Kidney (tissue), 14 donors: ENCODE data around the gene SCMH1. TPM values are rescaled to one million over a fixed set of nuclear protein-coding genes. Genes with fewer than 3 reads are reported as not detected.
"Not testable (repeated sequence)": the region's sequence is repeated elsewhere in the genome, so short reads cannot be mapped to it uniquely, and the experiment has no call there.

Experiments used
- DNase-seq, 5 donors: peaks; one replicate each; pipeline ENCODE4 v3.0.0-alpha.2; 2013 to 2020
- FAIRE-seq: peaks from 2 replicates; lab custom pipeline; 2012; peaks lifted over from hg19 to GRCh38; lab: Jason Lieb, UNC
- H3K27ac ChIP-seq, 2 donors: one replicate each; pipeline ENCODE4 v1.7.0; 2013; ENCODE audit warnings: low read depth in 2 of 2, low read length in 2 of 2, inconsistent platforms in 1 of 2
- H3K27me3 ChIP-seq: one replicate; pipeline ENCODE4 v1.7.1; 2013; ENCODE audit warnings: low read length, inconsistent platforms; ENCODE audit not compliant: control insufficient read depth, insufficient read depth
- H3K36me3 ChIP-seq, 3 donors: one replicate each; pipeline versions ENCODE4 v1.7.0 to v1.7.1; 2013; ENCODE audit warnings: low read length in 3 of 3, control low read depth in 1 of 3, inconsistent platforms in 1 of 3; ENCODE audit not compliant: insufficient read depth in 3 of 3, control insufficient read depth in 2 of 3
- H3K4me1 ChIP-seq, 3 donors: one replicate each; pipeline versions ENCODE4 v1.7.0 to v1.7.1; 2013; ENCODE audit warnings: low read length in 3 of 3, inconsistent platforms in 1 of 3, low read depth in 1 of 3; ENCODE audit not compliant: control insufficient read depth in 2 of 3, insufficient read depth in 2 of 3
- H3K4me3 ChIP-seq, 3 donors: one replicate each; pipeline versions ENCODE4 v1.7.0 to v1.8.1; 2013; ENCODE audit warnings: low read length in 3 of 3, control low read depth in 1 of 3, inconsistent platforms in 1 of 3
- H3K9ac ChIP-seq, 3 donors: one replicate each; pipeline versions ENCODE4 v1.7.0 to v1.7.1; 2013; ENCODE audit warnings: low read length in 3 of 3, control low read depth in 1 of 3, inconsistent platforms in 1 of 3
- H3K9me3 ChIP-seq, 3 donors: one replicate each; pipeline versions ENCODE4 v1.7.0 to v1.7.1; 2013; ENCODE audit warnings: low read length in 3 of 3, control low read depth in 1 of 3, inconsistent platforms in 1 of 3; ENCODE audit not compliant: control insufficient read depth in 2 of 3, insufficient read depth in 1 of 3
- intact Hi-C: fragments of 100-400 bp; cut with DNase I; formaldehyde crosslinking; loops from one replicate; pipeline ENCODE4 v1.11.1; 2022
- polyA plus RNA-seq: library from polyadenylated mRNA; stranded (reverse); fragments of 350-450 nt; fragmentation: Illumina TruSeq; extraction: RNeasy Lipid Tissue Mini Kit (QIAGEN cat#74804); gene quantifications from one replicate; pipeline ENCODE4 v1.2.3, GENCODE V29; 2014; ENCODE audit warnings: low read depth, low replicate concordance; ENCODE audit not compliant: insufficient read depth
- total RNA-seq: library from RNA; stranded (reverse); fragmentation: NEBNext Ultra II Directional; extraction: Animal tissue kit (Norgen Biotek cat#: 25700); gene quantifications from one replicate; pipeline ENCODE4 v1.2.1, GENCODE V29; 2021
- TF ChIP-seq, protein P1 (sequence below): IDR thresholded peaks from 3 replicates; pipeline ENCODE4 v1.5.1; 2012; ENCODE audit warnings: mild to moderate bottlenecking, moderate library complexity, borderline replicate concordance; ENCODE audit not compliant: insufficient read depth; ENCODE audit errors: extremely low read depth
- donor health status: control.
- donor health status: control.
- donor health status: control.
- donor health status: control.
- donor health status: control.
- donor health status: DM: yes; HTN: yes; CAD: no.
- donor health status: Normal renal cell carcinoma (clear cell type).

SCMH1 gene
- total and polyA plus RNA-seq, 2 donors from 2014 or later, result 26.4 to 58.3 TPM

DNA sequence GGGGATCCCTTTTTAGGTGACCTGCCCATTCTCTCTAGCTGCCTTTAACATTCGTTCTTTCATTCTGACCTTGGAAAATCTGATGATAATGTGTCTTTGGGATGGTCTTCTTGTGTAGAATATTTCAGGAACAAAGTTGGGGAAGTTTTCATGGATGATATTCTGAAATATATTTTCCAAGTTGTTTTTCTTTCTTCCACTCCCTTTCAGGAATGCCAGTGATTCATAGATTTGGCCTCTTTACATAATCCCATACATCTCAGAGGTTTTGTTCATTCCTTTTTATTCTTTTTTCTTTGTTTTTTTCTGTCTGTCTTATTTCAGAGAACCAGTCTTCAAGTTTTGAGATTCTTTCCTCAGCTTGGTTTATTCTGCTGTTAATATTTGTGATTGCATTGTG lies 13.9 kb upstream of the SCMH1 start:
- H3K9me3 ChIP-seq, result peaks cover 0 to 7% (median 0%) of the 10 kb centered on the region in 3 donors
- H3K4me3 ChIP-seq, result no peak overlapping the region
- TF ChIP-seq, protein P1, sequence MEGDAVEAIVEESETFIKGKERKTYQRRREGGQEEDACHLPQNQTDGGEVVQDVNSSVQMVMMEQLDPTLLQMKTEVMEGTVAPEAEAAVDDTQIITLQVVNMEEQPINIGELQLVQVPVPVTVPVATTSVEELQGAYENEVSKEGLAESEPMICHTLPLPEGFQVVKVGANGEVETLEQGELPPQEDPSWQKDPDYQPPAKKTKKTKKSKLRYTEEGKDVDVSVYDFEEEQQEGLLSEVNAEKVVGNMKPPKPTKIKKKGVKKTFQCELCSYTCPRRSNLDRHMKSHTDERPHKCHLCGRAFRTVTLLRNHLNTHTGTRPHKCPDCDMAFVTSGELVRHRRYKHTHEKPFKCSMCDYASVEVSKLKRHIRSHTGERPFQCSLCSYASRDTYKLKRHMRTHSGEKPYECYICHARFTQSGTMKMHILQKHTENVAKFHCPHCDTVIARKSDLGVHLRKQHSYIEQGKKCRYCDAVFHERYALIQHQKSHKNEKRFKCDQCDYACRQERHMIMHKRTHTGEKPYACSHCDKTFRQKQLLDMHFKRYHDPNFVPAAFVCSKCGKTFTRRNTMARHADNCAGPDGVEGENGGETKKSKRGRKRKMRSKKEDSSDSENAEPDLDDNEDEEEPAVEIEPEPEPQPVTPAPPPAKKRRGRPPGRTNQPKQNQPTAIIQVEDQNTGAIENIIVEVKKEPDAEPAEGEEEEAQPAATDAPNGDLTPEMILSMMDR, result no peak
- H3K9ac ChIP-seq, result no peak overlapping the region
- no peaks in the 10 kb centered on the region for H3K36me3 ChIP-seq
- H3K27me3 ChIP-seq, result no peaks in the 10 kb centered on the region
- intact Hi-C loops, result no loop called here
- DNase-seq (no peak), FAIRE-seq (no peak)
- no peaks in the 10 kb centered on the region for H3K4me1 ChIP-seq
- no peak overlapping the region for H3K27ac ChIP-seq

DNA sequence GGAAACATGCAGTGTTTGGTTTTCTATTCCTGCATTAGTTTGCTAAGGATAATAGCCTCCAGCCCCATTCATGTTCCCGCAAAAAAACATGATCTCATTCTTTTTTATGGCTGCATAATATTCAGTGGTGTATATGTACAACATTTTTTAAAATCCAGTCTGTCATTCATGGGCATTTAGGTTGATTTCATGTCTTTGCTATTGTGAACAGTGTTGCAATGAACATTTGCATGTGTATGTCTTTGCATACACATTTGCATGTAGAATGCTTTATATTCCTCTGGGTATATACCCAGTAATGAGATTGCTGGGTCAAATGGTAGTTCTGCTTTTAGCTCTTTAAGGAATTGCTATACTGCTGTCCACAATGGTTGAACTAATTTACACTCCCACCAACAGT lies 9.0 kb upstream of the SCMH1 start:
- H3K4me1 ChIP-seq, H3K9me3 ChIP-seq, intact Hi-C loops, FAIRE-seq, H3K27me3 ChIP-seq, H3K9ac ChIP-seq, H3K4me3 ChIP-seq, H3K36me3 ChIP-seq, DNase-seq, H3K27ac ChIP-seq: not testable (repeated sequence)

DNA sequence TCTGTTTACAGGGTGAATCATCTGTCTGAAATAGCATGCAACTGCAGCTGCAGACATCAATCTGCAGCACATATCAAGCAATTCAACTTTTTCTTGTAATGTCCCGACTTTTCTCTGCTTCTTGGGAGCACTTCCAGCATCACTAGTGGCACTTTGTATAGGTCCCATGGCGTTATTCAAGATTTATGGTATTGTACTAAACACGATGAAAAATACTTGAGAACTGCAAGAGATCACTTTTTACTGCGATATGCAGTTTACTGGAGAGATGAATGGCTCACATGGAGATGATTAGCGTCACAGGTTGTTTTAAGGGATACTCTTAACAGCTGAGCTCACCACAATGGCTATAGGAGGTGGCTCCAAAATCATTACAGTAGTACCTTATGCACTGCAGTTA lies 7.2 kb upstream of the SCMH1 start:
- Histone ChIP-seq H3K27ac (no peak overlapping the region), H3K4me1 (no peaks in the 10 kb centered on the region), H3K9me3 (peaks cover 0 to 7% (median 0%) of the 10 kb centered on the region in 3 donors), H3K4me3 (no peak overlapping the region), H3K27me3 (no peaks in the 10 kb centered on the region), H3K36me3 (no peaks in the 10 kb centered on the region), H3K9ac (no peak overlapping the region)
- TF ChIP-seq, protein P1, result no peak
- DNase-seq (no peak), FAIRE-seq (no peak)
- intact Hi-C loops, result no loop called here

DNA sequence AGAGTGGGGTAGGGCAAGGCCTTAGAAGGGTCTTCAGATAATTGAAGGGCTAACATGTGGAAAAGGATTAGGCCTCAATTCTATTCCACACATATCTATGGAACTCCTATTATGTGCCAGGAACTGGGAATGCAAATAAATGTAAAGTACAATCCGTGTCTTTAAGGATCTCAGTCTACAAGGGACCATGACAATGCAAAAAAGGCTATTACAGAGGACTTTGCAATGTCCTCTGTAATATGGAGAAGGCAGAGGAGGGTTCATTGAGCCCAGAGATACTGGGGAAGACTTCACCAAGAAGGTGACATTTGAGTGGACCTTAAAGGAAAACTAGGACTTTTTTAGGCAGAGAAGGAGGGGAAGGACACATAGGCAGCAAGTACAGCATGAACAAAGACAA lies 4.5 kb upstream of the SCMH1 start:
- peaks cover 0 to 1% (median 0%) of the 10 kb centered on the region in 3 donors for H3K9me3 ChIP-seq
- TF ChIP-seq, protein P1, result no peak
- H3K4me1 ChIP-seq, result peaks cover 0 to 6% (median 0%) of the 10 kb centered on the region in 3 donors
- no peaks in the 10 kb centered on the region for H3K27me3 ChIP-seq
- no peak overlapping the region for H3K9ac ChIP-seq
- no peaks in the 10 kb centered on the region for H3K36me3 ChIP-seq
- no peak for FAIRE-seq
- H3K4me3 ChIP-seq, result no peak overlapping the region
- H3K27ac ChIP-seq, result no peak overlapping the region
- no peak for DNase-seq
- intact Hi-C loops, result no loop called here
